Measurements from ENCODE around the gene TOR1AIP2.
"Not testable (repeated sequence)": the region's sequence is repeated elsewhere in the genome, so short reads cannot be mapped to it uniquely, and the experiment has no call there.

Gene TOR1AIP2

GRCh38 chr1:179875596-179876299 lies 1.9 kb downstream of the TOR1AIP2 start:
- DNase-seq: no peak

DNA sequence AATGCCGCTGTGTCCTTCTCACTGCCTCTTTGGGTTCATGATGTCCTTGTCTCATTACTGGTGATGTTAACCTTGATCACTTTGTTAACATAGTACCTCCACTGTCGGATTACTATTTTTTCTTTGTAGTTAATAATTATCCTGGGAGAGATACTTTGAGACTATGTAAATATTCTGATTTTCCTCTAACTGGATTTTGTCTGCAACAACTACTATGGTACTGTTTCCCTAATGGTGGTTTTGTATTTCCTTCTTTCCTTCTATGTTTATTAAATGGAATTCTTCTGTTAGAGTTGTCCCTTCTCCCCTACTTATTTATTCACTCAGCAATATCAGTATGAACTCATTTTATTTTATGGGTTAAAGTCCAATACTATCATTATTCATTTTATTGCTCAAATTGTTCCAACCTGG lies 4.2 kb downstream of the TOR1AIP2 start:
- no peak for DNase-seq

DNA sequence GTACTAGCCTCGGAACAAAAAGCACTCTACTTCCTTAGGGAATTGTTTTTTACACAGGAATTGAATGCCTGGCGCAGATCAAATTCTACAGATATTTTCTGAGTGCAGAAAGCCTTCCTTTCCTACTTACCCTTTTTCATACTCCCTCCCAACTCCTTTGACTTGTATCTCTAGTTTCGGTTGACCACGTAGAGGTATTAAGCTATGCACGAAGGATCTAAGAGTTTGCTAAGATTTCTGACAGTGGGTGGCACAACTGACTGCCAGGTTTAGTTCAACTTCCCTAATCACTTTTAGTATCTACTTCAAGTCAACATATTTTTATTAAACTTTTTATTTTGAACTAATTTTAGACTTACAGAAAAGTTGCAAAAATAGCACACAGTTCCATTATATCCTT lies 5.0 kb downstream of the TOR1AIP2 start:
- no peak for DNase-seq

DNA sequence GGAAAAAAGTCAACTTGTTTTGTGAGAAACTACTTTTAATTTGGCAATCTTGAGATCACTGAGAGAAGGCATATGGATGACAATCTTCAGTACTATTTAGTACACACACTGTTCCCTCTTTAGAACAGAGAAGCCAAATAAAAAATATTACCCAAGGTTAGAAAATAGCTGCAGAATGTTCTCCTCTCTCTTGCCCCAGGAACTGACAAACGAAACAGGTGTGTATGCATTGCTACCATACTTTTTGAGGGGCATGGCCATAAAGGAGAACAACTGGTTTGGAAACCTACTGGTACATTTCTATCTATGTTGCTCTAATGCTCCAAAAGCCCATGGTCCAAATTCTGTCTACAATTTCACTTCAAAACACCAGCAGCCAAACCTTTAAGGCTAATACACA lies 5.7 kb downstream of the TOR1AIP2 start:
- DNase-seq: no peak

DNA sequence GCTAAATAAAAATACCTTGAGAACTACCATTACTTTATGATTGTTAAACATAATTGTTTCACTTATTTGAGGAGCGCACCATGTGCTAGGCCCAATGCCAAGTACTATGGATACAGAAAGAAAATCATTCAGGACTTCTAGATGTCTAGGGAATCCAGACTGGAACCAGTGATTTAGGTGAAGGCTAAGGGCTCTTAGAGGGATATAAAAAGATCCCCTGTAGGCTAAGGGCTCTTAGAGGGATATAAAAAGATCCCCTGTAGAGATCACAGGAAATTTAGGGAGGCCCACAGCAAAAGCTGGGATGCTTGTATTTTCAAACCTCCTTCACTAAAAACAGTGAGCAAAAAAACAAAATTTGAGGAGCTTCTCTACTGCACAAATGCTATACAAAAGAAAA lies 6.7 kb downstream of the TOR1AIP2 start:
- DNase-seq: no peak

- peak; percentile 27 to 30 for DNase-seq
Measured at GRCh38 chr1:179867493-179868330, 9.9 kb downstream of the TOR1AIP2 start.

DNA sequence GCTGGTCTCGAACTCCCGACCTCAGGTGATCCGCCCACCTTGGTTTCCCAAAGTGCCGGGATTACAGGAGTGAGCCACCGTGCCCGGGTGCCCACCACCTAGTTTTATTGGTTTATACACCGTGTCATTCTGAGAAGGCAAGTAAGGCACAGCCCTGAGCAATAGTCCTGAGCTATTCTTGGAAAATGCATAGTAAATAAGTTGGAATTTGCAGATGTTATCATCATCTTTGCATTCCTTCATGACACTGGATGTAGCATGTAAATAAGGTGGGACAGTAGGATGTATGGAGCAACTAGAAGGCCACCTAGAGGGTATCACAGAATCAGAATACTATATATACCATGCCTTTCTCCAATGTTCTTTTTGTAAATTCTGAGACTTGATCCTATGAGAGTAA lies 11.0 kb downstream of the TOR1AIP2 start:
- DNase-seq: no peak

DNA sequence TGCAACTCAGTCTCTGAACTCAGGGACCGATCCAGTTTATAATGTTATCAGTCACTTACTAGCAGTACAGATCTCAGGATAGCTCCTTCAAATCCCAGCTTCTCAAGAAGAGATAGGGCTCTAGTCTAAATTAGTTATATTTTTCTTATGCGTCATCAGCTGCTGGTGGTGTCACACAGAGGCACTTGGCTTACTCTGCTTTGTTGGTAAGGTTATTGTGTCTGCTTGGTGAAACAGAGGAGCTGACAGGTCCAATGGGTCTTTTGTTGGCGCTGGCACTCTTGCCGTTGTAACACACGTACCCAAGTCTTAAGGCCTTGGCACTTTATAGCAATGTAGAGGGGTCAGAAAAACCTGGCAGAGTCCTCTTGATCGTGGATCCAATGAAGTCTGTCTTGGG lies 12.2 kb downstream of the TOR1AIP2 start:
- no peak for DNase-seq

GRCh38 chr1:179860652-179861051 lies 17.0 kb downstream of the TOR1AIP2 start:
- no peak for DNase-seq

DNA sequence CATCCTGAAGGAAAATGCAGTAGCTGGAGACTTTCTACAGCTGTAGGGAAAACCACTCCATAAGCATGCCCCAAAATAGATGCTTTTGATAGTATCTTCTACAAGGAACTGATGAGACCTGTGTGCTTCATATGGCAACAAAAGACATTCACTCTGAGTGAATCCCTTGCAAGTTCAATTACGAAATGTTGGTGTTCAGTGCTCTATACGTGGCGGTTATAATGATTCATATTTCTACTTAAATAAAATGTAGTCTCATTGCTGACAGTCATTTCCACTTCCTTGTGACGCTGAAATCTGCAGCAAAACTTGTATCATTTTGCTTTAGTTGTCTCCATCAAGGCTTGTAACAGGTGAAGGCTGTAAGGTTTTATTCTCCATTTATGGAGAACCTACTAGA lies 20.6 kb downstream of the TOR1AIP2 start:
- no peak for DNase-seq

DNA sequence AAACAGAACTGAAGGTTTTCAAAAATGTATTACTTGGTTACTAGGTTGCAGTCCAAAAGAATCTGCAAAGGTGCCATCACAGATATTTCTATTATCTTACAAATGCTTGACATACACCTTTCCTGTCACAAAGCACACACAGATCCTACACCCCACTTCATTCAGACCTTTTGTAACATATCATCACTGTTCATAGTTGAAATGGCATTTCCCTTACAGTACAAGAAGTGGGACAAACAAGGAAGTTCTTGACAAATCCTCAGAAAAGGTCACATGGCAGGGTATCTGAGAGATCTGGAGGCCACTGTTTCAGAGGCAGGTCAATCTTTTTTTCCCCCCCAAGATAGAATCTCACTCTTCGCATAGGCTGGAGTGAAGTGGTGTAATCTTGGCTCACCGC lies 21.3 kb downstream of the TOR1AIP2 start:
- no peak for DNase-seq

GRCh38 chr1:179855831-179856230 lies 21.8 kb downstream of the TOR1AIP2 start:
- DNase-seq: not testable (repeated sequence)

- no peak for DNase-seq
Measured at GRCh38 chr1:179853102-179853501, 24.5 kb downstream of the TOR1AIP2 start.

DNA sequence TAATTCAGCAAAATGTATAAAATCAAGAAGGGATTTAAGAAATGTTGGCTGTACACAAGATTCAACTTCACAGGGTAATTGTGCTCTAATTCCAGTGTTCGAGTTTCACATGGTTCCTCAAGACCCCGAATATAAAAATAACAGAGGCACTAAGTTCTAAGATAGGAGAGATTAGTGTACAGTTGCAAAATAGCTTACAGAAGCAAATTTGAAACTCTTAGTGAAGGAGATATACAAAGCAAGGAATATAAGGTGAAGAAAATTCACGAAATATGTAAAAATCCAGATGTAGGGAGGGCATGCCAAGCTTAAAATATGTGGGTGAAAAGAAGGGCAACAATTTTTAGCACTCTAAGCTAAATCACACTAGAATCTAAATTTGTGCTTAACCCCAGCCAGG lies 29.4 kb downstream of the TOR1AIP2 start:
- no peak for DNase-seq

- no peak for DNase-seq
Measured at GRCh38 chr1:179840107-179840506, 37.5 kb downstream of the TOR1AIP2 start.

DNA sequence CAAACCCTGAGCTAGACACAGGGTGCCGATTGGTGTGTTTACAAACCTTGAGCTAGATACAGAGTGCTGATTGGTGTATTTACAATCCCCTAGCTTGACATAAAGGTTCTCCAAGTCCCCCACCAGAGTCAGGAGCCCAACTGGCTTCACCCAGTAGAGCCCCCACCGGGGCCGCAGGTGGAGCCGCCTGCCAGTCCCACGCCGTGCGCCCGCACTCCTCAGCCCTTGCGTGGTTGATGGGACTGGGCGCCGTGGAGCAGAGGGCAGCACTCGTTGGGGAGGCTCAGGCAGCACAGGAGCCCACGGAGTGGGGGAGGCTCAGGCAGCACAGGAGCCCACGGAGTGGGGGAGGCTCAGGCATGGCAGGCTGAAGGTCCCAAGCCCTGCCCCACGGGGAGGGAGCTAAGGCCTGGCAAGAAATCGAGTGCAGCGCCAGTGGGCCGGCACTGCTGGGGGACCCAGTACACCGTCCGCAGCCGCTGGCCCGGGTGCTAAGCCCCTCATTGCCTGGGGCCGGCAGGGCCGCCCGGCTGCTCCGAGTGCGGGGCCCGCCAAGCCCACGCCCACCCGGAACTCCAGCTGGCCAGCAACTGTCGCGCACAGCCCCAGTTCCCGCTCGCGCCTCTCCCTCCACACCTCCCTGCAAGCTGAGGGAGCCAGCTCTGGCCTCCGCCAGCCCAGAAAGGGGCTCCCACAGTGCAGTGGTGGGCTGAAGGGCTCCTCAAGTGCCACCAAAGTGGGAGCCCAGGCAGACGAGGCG lies 40.7 kb downstream of the TOR1AIP2 start:
- DNase-seq: not testable (repeated sequence)

GRCh38 chr1:179831852-179832699 lies 45.5 kb downstream of the TOR1AIP2 start:
- DNase-seq: no peak

DNA sequence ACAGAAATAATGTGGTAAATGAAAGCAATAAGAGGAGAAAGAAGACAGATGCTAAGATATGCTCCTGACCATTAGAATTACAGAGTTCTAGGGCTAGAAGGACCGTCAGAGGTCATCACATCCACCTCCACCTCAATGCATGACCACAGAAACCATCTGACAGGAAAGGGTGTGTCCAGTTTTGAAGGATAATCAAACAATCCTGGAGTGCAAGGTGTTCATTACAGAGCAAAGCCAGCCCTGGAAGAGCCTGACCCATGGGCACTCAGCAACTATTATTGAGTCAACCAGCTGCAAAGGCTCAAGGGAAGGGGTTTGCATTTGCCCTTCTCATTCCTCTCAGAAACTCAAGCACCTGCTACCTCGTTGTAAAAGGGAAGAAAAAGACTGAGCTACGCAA lies 46.4 kb downstream of the TOR1AIP2 start:
- no peak for DNase-seq

DNA sequence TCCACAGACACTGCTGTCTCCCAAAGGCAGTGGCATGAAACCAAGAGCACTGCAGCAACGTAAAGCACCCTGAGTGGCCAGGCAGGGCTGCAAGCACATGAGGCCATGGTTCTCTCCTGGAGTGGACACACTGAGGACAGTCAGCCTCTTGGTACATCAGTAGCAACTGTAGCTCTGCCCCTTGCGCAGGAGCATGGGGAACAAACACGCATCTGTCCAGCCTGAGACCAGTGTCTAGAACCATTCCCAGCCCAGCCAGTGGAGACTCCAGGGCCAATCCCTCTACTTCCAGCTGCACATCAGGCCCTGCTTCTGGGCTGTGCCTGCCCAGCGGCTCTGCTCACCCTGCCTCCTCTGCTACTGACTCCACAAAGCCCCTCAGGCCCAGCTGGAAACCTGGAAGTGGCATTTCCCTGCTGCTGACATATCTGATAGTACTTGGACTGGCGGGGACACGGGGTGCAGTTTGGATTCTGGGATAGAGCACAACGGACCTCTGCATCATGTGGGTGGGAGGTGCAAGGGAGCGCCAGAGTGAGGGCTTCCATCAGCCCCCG lies 49.0 kb downstream of the TOR1AIP2 start:
- DNase-seq: no peak

GRCh38 chr1:179826626-179827280 lies 50.9 kb downstream of the TOR1AIP2 start:
- DNase-seq: no peak

DNA sequence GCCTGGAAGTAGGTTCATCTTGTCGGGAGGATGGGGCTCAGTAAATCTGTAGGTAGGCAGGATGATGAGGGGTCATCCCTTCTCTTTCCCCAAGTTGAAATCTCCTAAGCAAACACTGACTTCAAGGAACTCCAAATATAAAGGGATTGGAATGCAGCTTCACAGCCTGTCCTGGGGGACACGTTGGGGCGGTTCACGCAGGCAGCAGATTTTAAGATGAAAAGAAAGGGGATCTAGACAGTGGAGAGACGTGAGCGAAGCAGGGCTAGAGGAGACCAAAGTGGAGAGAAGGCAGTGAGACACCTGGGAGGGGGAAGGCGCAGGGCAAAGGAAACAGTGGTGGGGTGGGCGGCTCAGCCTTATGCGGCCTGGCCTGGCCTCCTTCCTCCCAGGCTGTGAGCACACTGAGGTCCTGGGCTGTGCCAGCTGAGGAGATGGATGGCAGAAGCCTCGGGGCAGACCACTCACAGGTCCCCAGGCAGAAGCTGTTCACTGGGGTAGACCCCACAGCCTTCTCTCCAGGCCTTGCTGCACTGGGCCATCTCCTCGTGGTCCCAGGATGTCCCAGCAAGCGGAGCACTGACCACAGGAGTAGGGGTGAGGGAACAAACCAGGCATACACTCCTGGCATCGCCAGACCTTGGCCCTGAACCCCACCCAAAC lies 51.7 kb downstream of the TOR1AIP2 start:
- DNase-seq: no peak
